Nephron (organoid): Measurements from ENCODE around the gene ENGASE.

Experiments
- H3K27ac Mint-ChIP-seq, 3 experiments: 2 replicates each; pipeline ENCODE4 v1.8.0; 2020; ENCODE audit warnings: mixed read lengths in 3 of 3, mild to moderate bottlenecking in 2 of 3, moderate library complexity in 1 of 3
- H3K27me3 Mint-ChIP-seq: 2 replicates; pipeline ENCODE4 v1.8.0; 2021; ENCODE audit warnings: low read depth, mild to moderate bottlenecking, moderate library complexity, mixed read lengths
- H3K36me3 Mint-ChIP-seq: 2 replicates; pipeline ENCODE4 v1.8.0; 2020; ENCODE audit warnings: low read depth, mixed read lengths
- H3K4me1 Mint-ChIP-seq: 2 replicates; pipeline ENCODE4 v1.8.0; 2020; ENCODE audit warnings: mixed read lengths
- H3K4me3 Mint-ChIP-seq, 3 experiments: 2 replicates each; pipeline ENCODE4 v1.8.0; 2020; ENCODE audit warnings: mild to moderate bottlenecking in 3 of 3, mixed read lengths in 3 of 3, moderate library complexity in 2 of 3
- H3K9me3 Mint-ChIP-seq: 2 replicates; pipeline ENCODE4 v1.8.0; 2020; ENCODE audit warnings: mixed read lengths
- TF ChIP-seq, protein P1 (sequence below), 3 experiments: fragments of 200-600 bp; sonication (generic); IDR thresholded peaks; one replicate each; pipeline ENCODE4 v1.5.0; 2021; ENCODE audit warnings: antibody characterized with exemption in 3 of 3; ENCODE audit not compliant: unreplicated experiment in 3 of 3

The ENGASE gene

DNA sequence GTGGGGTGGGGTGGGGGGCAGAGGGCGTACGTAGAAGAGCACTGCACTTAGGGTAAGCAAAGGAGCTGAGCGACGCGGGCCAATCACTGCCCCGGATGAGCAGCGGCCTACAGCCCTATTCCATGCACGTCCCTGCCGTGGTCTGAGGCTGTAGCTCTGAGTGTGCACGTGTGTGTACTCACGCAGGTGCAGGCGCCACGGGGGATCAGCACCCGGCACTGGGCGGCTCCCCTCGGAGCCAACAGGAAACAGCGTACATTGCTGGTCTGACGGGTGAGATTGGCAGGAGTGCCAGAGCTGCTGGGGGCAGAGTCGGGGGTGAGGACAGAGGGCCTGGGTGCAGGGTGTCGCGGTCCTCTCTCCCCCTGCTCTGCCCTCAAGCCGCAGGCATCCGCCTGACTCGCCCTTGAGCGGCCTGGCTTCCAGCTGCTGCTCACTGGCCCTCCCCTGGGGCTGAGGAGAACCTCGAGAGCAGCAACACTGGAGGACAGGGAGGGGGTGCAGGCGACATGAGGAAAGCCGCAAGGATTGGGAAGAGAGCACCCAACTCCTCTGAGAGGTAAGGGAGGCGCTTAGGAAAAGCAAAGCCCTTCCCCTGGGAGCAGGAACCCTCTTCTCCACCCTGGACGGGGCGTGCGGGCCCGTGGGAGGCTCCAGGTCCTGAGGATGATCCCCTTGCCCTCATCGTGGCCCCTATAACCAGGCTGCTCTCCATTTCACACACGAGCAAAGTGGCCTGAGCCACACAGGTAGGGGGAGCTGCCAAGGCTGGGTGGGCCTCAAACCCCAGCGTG lies 57.8 kb downstream of the ENGASE start:
- H3K27ac Mint-ChIP-seq, result no peak overlapping the region
- no peaks in the 10 kb centered on the region for H3K9me3 Mint-ChIP-seq
- TF ChIP-seq, protein P1, sequence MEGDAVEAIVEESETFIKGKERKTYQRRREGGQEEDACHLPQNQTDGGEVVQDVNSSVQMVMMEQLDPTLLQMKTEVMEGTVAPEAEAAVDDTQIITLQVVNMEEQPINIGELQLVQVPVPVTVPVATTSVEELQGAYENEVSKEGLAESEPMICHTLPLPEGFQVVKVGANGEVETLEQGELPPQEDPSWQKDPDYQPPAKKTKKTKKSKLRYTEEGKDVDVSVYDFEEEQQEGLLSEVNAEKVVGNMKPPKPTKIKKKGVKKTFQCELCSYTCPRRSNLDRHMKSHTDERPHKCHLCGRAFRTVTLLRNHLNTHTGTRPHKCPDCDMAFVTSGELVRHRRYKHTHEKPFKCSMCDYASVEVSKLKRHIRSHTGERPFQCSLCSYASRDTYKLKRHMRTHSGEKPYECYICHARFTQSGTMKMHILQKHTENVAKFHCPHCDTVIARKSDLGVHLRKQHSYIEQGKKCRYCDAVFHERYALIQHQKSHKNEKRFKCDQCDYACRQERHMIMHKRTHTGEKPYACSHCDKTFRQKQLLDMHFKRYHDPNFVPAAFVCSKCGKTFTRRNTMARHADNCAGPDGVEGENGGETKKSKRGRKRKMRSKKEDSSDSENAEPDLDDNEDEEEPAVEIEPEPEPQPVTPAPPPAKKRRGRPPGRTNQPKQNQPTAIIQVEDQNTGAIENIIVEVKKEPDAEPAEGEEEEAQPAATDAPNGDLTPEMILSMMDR (IDR thresholded peaks at IDR 0.05; ENCODE audit: unreplicated experiment in 3 of 3), result no peak
- peaks cover 25% of the 10 kb centered on the region for H3K27me3 Mint-ChIP-seq
- H3K36me3 Mint-ChIP-seq, result no peaks in the 10 kb centered on the region
- H3K4me3 Mint-ChIP-seq, result no peak overlapping the region
- no peaks in the 10 kb centered on the region for H3K4me1 Mint-ChIP-seq

DNA sequence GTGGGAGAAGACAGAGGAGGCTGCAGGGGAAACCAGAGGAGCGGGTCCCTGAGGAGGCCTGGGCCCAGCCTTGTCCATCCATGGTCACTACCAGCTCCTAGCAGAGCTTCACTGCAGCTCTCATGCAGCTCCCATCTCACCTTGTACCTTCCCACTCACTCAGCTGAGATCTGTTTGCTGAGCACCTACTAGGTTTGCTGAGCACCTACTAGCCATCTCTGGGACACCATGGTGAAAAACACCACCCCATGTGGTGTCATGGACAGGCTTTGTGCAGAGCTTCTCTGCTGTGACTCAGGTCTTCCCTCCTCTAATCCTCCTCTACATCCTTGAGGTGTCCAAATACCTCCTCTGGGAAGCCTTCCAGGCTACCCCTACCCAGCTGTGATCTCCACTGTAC lies 58.6 kb downstream of the ENGASE start:
- no peaks in the 10 kb centered on the region for H3K36me3 Mint-ChIP-seq
- peaks cover 4% of the 10 kb centered on the region for H3K4me1 Mint-ChIP-seq
- no peak overlapping the region for H3K4me3 Mint-ChIP-seq
- TF ChIP-seq, protein P1 (IDR thresholded peaks at IDR 0.05; ENCODE audit: unreplicated experiment in 3 of 3), result no peak
- peaks cover 23% of the 10 kb centered on the region for H3K27me3 Mint-ChIP-seq
- H3K9me3 Mint-ChIP-seq, result no peaks in the 10 kb centered on the region
- no peak overlapping the region for H3K27ac Mint-ChIP-seq

DNA sequence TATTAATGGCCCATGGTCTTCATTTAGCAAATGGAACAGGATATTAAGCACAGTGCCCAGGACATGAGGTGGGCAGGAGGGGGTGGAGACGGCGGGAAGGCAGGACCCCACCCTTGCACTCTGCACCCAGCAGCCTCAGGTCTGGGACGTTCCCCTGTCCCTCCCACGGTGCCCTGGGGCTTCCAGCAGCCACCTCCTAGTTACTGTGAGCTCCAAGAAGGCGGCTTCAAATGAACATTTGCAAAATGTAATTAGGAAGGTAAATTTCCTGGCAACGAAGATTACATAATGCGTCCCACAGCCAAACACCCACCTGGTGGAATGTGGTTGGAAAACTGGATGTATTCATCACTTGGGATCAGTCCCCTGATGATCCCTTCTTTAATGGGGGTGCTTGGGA lies 59.4 kb downstream of the ENGASE start:
- H3K27me3 Mint-ChIP-seq, result peaks cover 28% of the 10 kb centered on the region
- H3K4me1 Mint-ChIP-seq, result peaks cover 4% of the 10 kb centered on the region
- no peaks in the 10 kb centered on the region for H3K36me3 Mint-ChIP-seq
- TF ChIP-seq, protein P1 (IDR thresholded peaks at IDR 0.05; ENCODE audit: unreplicated experiment in 3 of 3), result no peak
- no peak overlapping the region for H3K27ac Mint-ChIP-seq
- no peak overlapping the region for H3K4me3 Mint-ChIP-seq
- no peaks in the 10 kb centered on the region for H3K9me3 Mint-ChIP-seq

DNA sequence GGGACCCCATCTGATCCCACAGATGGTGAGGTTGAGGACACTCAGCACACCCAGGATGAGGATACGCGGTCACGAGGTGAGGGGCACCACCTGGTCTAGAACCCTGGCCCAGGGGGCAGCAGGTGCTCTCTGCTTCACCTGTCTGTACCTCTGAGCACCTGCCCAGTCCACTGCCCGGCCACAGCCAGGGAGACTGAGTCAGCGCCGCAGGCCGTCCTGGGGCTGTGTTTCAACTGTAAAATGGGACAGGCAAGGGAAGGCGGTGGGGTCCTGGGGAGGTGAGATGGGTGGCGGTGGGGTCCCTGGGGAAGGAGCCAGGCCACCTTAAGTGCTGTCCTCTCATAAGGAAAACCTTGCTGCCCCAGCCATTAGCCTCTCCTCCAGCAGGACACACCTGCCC lies 60.4 kb downstream of the ENGASE start:
- Mint-ChIP-seq H3K4me3 (no peak overlapping the region), H3K9me3 (no peaks in the 10 kb centered on the region), H3K27ac (no peak overlapping the region), H3K27me3 (peaks cover 32% of the 10 kb centered on the region), H3K4me1 (peaks cover 4% of the 10 kb centered on the region), H3K36me3 (no peaks in the 10 kb centered on the region)
- TF ChIP-seq, protein P1 (IDR thresholded peaks at IDR 0.05; ENCODE audit: unreplicated experiment in 3 of 3), result no peak

DNA sequence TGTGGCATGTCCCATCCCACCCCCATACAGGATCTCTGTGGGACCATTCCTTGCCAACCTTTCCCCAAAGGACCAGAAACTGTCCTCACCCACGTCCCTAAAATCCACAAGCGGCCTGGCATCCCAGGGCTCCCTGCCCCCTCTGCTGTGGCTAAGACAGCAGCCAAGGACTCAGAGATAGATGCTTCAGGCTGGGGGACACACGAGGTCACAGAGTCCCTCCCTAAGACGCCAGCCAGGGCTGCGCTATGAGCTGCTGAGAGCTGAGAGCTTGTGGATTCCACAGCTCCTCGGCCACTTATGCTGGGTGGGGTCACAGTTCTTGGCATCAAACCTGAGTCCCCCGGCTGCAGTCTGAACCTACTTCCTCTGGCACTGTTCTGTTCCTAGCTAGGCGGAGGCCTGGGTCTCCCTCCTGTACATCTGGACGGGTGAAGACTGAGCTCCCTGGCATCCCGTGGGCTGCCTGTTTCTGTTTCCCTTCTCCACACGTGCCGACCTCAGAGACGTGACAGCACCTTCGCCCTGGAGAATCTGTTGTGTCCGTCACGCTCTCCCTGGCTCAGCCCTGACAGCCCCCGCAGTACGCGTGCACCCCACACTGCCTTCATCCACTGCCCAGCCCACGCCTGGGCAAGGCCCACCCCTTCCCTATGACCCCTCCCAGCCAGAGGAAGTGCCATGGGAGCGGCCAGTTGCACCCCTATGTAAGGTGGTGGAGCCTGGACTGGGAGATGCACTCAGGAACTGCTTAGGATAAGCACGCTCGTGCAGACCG lies 61.2 kb downstream of the ENGASE start:
- TF ChIP-seq, protein P1 (IDR thresholded peaks at IDR 0.05; ENCODE audit: unreplicated experiment in 3 of 3), result no peak

More for the DNA sequence above, 61.2 kb downstream of the ENGASE start:
- H3K9me3 Mint-ChIP-seq, result no peaks in the 10 kb centered on the region
- no peak overlapping the region for H3K4me3 Mint-ChIP-seq
- no peak overlapping the region for H3K27ac Mint-ChIP-seq
- H3K27me3 Mint-ChIP-seq, result peaks cover 34% of the 10 kb centered on the region
- H3K4me1 Mint-ChIP-seq, result peaks cover 4% of the 10 kb centered on the region
- H3K36me3 Mint-ChIP-seq, result no peaks in the 10 kb centered on the region
